Trophoblast cell (in vitro differentiated cells and primary cell): ENCODE data around the gene RAB11FIP5.
A peak's percentile ranks its signal among the peaks of the same experiment; 100 is the strongest.

Source experiments
- DNase-seq, 2 donors: peaks; one replicate each; pipeline ENCODE4 v3.0.0-alpha.2; 2016
- H2AFZ ChIP-seq: 2 replicates; pipeline ENCODE4 v1.6.1; 2013; ENCODE audit warnings: low read length, moderate library complexity, mild to moderate bottlenecking; ENCODE audit not compliant: insufficient read depth, poor library complexity
- H2AK5ac ChIP-seq: 2 replicates; pipeline ENCODE4 v1.6.1; 2013; ENCODE audit warnings: mild to moderate bottlenecking, low read length
- H2BK120ac ChIP-seq: 2 replicates; pipeline ENCODE4 v1.6.1; 2013; ENCODE audit warnings: low read length, mild to moderate bottlenecking, moderate library complexity; ENCODE audit not compliant: insufficient read depth, poor library complexity
- H2BK12ac ChIP-seq: 2 replicates; pipeline ENCODE4 v1.6.1; 2013; ENCODE audit warnings: mild to moderate bottlenecking, low read length, moderate library complexity
- H2BK5ac ChIP-seq: 2 replicates; pipeline ENCODE4 v1.6.1; 2013; ENCODE audit warnings: low read length, low read depth, moderate library complexity, mild to moderate bottlenecking; ENCODE audit not compliant: poor library complexity
- H3K14ac ChIP-seq: 2 replicates; pipeline ENCODE4 v1.6.1; 2013; ENCODE audit warnings: mild to moderate bottlenecking, low read length
- H3K18ac ChIP-seq: 2 replicates; pipeline ENCODE4 v1.6.1; 2013; ENCODE audit warnings: mild to moderate bottlenecking, low read length
- H3K23ac ChIP-seq: 2 replicates; pipeline ENCODE4 v1.6.1; 2013; ENCODE audit warnings: low read length
- H3K27ac ChIP-seq: 2 replicates; pipeline ENCODE4 v1.5.1; 2013; ENCODE audit warnings: low read depth, mild to moderate bottlenecking, inconsistent platforms, low read length, moderate library complexity
- H3K27me3 ChIP-seq: 2 replicates; pipeline ENCODE4 v1.6.1; 2013; ENCODE audit warnings: inconsistent platforms, mild to moderate bottlenecking, low read length, moderate library complexity; ENCODE audit not compliant: insufficient read depth
- H3K36me3 ChIP-seq, 2 experiments: 1 replicate in 1 of 2; 2 replicates in 1 of 2; pipeline ENCODE4 v1.6.1; 2013; ENCODE audit warnings: low read length in 2 of 2, mild to moderate bottlenecking in 2 of 2, moderate library complexity in 1 of 2; ENCODE audit not compliant: insufficient read depth in 2 of 2, control insufficient read depth in 1 of 2
- H3K4ac ChIP-seq: 2 replicates; pipeline ENCODE4 v1.6.1; 2013; ENCODE audit warnings: low read depth, mild to moderate bottlenecking, low read length, moderate library complexity
- H3K4me1 ChIP-seq, 2 experiments: 1 replicate in 1 of 2; 2 replicates in 1 of 2; pipeline ENCODE4 v1.6.1; 2013; ENCODE audit warnings: low read length in 2 of 2, mild to moderate bottlenecking in 2 of 2, moderate library complexity in 1 of 2; ENCODE audit not compliant: insufficient read depth in 2 of 2, control insufficient read depth in 1 of 2
- H3K4me2 ChIP-seq: 2 replicates; pipeline ENCODE4 v1.6.1; 2013; ENCODE audit warnings: inconsistent platforms, mild to moderate bottlenecking, low read length, moderate library complexity
- H3K4me3 ChIP-seq: 2 replicates; pipeline ENCODE4 v1.5.1; 2013; ENCODE audit warnings: mild to moderate bottlenecking, low read depth, low read length, inconsistent platforms
- H3K79me1 ChIP-seq: one replicate; pipeline ENCODE4 v1.6.1; 2013; ENCODE audit warnings: low read length
- H3K79me2 ChIP-seq: 2 replicates; pipeline ENCODE4 v1.6.1; 2013; ENCODE audit warnings: low read length, mild to moderate bottlenecking; ENCODE audit not compliant: control insufficient read depth, insufficient read depth, poor library complexity
- H3K9ac ChIP-seq: 2 replicates; pipeline ENCODE4 v1.6.1; 2013; ENCODE audit warnings: mild to moderate bottlenecking, low read length
- H3K9me3 ChIP-seq: 2 replicates; pipeline ENCODE4 v1.6.1; 2013; ENCODE audit warnings: low read depth, mild to moderate bottlenecking, control low read depth, inconsistent platforms, low read length; ENCODE audit not compliant: insufficient read depth
- H4K12ac ChIP-seq: 2 replicates; pipeline ENCODE4 v1.6.1; 2013; ENCODE audit warnings: low read depth, mild to moderate bottlenecking, low read length, moderate library complexity
- H4K8ac ChIP-seq: 2 replicates; pipeline ENCODE4 v1.6.1; 2013; ENCODE audit warnings: low read depth, mild to moderate bottlenecking, low read length, moderate library complexity
- H4K91ac ChIP-seq: one replicate; pipeline ENCODE4 v1.6.1; 2013; ENCODE audit warnings: low read depth, mild to moderate bottlenecking, low read length, moderate library complexity
- WGBS: extraction: QIAGEN DNeasy Blood & Tissue Kit; methylation state at CpG from one replicate; pipeline ENCODE4 v1.1.7; 2013; ENCODE audit warnings: missing lambda C conversion rate; ENCODE audit not compliant: insufficient read length, insufficient coverage; ENCODE audit errors: extremely low coverage; 5-methylcytosine and 5-hydroxymethylcytosine counted together

The RAB11FIP5 gene

GRCh38 chr2:73053316-73054114 is 59.2 kb downstream of the RAB11FIP5 start:
- H3K4ac ChIP-seq: no peak overlapping the region
- WGBS: no CpG with 5 or more reads among the region's 6 CpGs
- H3K79me1 ChIP-seq: peaks cover 3% of the 10 kb centered on the region
- H2BK12ac ChIP-seq: no peak overlapping the region
- H4K91ac ChIP-seq: no peak overlapping the region
- H2BK120ac ChIP-seq: no peak overlapping the region
- no peak for DNase-seq
- H3K14ac ChIP-seq: no peak overlapping the region
- no peak overlapping the region for H2AK5ac ChIP-seq
- H2AFZ ChIP-seq: no peak overlapping the region
- peaks cover 0 to 8% of the 10 kb centered on the region in 2 experiments for H3K36me3 ChIP-seq
- no peak overlapping the region for H4K12ac ChIP-seq
- H3K23ac ChIP-seq: no peak overlapping the region
- H3K79me2 ChIP-seq: no peaks in the 10 kb centered on the region
- no peak overlapping the region for H3K4me2 ChIP-seq
- H3K27me3 ChIP-seq: no peaks in the 10 kb centered on the region
- no peak overlapping the region for H3K4me3 ChIP-seq
- H3K18ac ChIP-seq: no peak overlapping the region
- H3K27ac ChIP-seq: no peak overlapping the region
- peaks cover 4 to 12% of the 10 kb centered on the region in 2 experiments for H3K4me1 ChIP-seq
- H2BK5ac ChIP-seq: no peak overlapping the region
- no peak overlapping the region for H4K8ac ChIP-seq
- H3K9me3 ChIP-seq: no peaks in the 10 kb centered on the region
- H3K9ac ChIP-seq: no peak overlapping the region

GRCh38 chr2:73050121-73050545 is 62.6 kb downstream of the RAB11FIP5 start:
- H3K18ac ChIP-seq: no peak overlapping the region
- H3K4me1 ChIP-seq: peaks cover 4 to 12% of the 10 kb centered on the region in 2 experiments
- H3K23ac ChIP-seq: no peak overlapping the region
- H3K9ac ChIP-seq: no peak overlapping the region
- no peak overlapping the region for H4K91ac ChIP-seq
- no peak overlapping the region for H3K4me2 ChIP-seq
- H2AFZ ChIP-seq: no peak overlapping the region
- no peaks in the 10 kb centered on the region for H3K27me3 ChIP-seq
- H3K79me2 ChIP-seq: no peaks in the 10 kb centered on the region
- H3K9me3 ChIP-seq: peaks cover 2% of the 10 kb centered on the region
- H3K4ac ChIP-seq: no peak overlapping the region
- no peak overlapping the region for H2AK5ac ChIP-seq
- no peak overlapping the region for H4K8ac ChIP-seq
- H2BK12ac ChIP-seq: peak overlapping the region; percentile 34
- H2BK120ac ChIP-seq: no peak overlapping the region
- no peak overlapping the region for H3K4me3 ChIP-seq
- H3K27ac ChIP-seq: peak overlapping the region; percentile 1
- DNase-seq: no peak
- H4K12ac ChIP-seq: no peak overlapping the region
- peaks cover 3% of the 10 kb centered on the region for H3K79me1 ChIP-seq
- no CpG with 5 or more reads among the region's 6 CpGs for WGBS
- H2BK5ac ChIP-seq: no peak overlapping the region
- H3K36me3 ChIP-seq: peaks cover 0 to 3% of the 10 kb centered on the region in 2 experiments
- no peak overlapping the region for H3K14ac ChIP-seq

GRCh38 chr2:73043929-73044832 is 68.6 kb downstream of the RAB11FIP5 start:
- Histone ChIP-seq H3K79me2 (no peaks in the 10 kb centered on the region), H3K27me3 (no peaks in the 10 kb centered on the region), H2AK5ac (peak overlapping the region; percentile 94), H3K4me2 (no peak overlapping the region), H3K18ac (peak overlapping the region; percentile 14), H3K4me1 (peaks cover 16 to 17% of the 10 kb centered on the region in 2 experiments), H3K14ac (peak overlapping the region; percentile 52), H2AFZ (no peak overlapping the region), H4K91ac (peak overlapping the region; percentile 75), H3K9me3 (peaks cover 2% of the 10 kb centered on the region), H2BK5ac (peak overlapping the region; percentile 75), H3K4me3 (no peak overlapping the region), H3K79me1 (peaks cover 9% of the 10 kb centered on the region), H3K27ac (peak overlapping the region; percentile 73), H3K4ac (peak overlapping the region; percentile 77), H3K23ac (no peak overlapping the region), H4K8ac (peak overlapping the region; percentile 69), H2BK120ac (peak overlapping the region; percentile 84), H2BK12ac (peak overlapping the region; percentile 94), H3K9ac (no peak overlapping the region), H4K12ac (no peak overlapping the region), H3K36me3 (peaks cover 4% of the 10 kb centered on the region in 2 experiments)
- WGBS: no CpG with 5 or more reads among the region's 12 CpGs
- no peak for DNase-seq

- no peak overlapping the region for H3K4ac ChIP-seq
- no peak overlapping the region for H3K18ac ChIP-seq
- no peak overlapping the region for H3K4me3 ChIP-seq
- no peak for DNase-seq
- no peak overlapping the region for H3K14ac ChIP-seq
- H4K91ac ChIP-seq: no peak overlapping the region
- H2AK5ac ChIP-seq: no peak overlapping the region
- no peak overlapping the region for H4K12ac ChIP-seq
- no peak overlapping the region for H2BK5ac ChIP-seq
- H2BK12ac ChIP-seq: no peak overlapping the region
- peak overlapping the region; percentile 3 for H3K27ac ChIP-seq
- no peaks in the 10 kb centered on the region for H3K79me2 ChIP-seq
- H3K36me3 ChIP-seq: peaks cover 4% of the 10 kb centered on the region in 2 experiments
- peaks cover 16 to 17% of the 10 kb centered on the region in 2 experiments for H3K4me1 ChIP-seq
- no CpG with 5 or more reads among the region's 5 CpGs for WGBS
- H2AFZ ChIP-seq: no peak overlapping the region
- H3K4me2 ChIP-seq: no peak overlapping the region
- H4K8ac ChIP-seq: no peak overlapping the region
- peaks cover 9% of the 10 kb centered on the region for H3K79me1 ChIP-seq
- H3K27me3 ChIP-seq: no peaks in the 10 kb centered on the region
- H3K9me3 ChIP-seq: peaks cover 2% of the 10 kb centered on the region
- no peak overlapping the region for H3K23ac ChIP-seq
- no peak overlapping the region for H3K9ac ChIP-seq
- no peak overlapping the region for H2BK120ac ChIP-seq
Measured at GRCh38 chr2:73043276-73043675, 69.5 kb downstream of the RAB11FIP5 start.
